ENCODE results near the gene DNAJC7. TPM values are rescaled to one million over a fixed set of nuclear protein-coding genes. Genes with fewer than 3 reads are reported as not detected.
A peak's percentile ranks its signal among the peaks of the same experiment; 100 is the strongest.

DNAJC7 gene
- total and polyA plus RNA-seq, 9 of the 15 experiments (the other 6 are each of a cell fraction or from before 2014, with no cell fraction given), result 85.8 to 262 (median 157) TPM

DNA sequence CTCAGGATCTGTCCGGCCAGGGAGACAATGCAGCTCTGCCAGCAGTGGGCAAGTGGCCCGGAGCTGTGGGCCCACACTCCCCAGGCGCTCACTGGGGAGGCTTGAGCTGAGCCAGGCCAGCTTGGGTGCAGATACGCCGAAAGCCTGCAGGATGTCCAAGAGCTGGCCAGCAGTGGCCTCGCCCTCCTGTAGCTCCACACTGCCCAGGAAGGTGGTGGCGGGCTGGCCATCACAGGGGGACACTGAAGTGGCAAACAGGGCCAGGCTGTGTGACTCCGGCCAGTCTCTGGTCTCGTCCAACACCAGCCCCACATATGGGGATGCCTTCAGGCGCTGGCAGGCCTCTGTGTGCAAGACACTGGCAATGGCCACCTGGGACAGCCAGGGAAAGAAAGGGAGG lies 23.6 kb upstream of the DNAJC7 start:
- WGBS (ENCODE audit: insufficient coverage, low coverage, missing lambda C conversion rate), result 62% methylated on average over 10 of the region's 10 CpGs
- Histone ChIP-seq H3K4me3 (no peak overlapping the region), H3K36me3 (ENCODE audit: control insufficient read depth, insufficient read depth, low read length) (no peaks in the 10 kb centered on the region), H3K9me1 (ENCODE audit: control insufficient read depth, insufficient read depth, low read length) (no peaks in the 10 kb centered on the region), H3K27ac (ENCODE audit: extremely low read depth, low read depth, low read length) (no peak overlapping the region), H3K4me1 (replicated peaks in 1 of 2; ENCODE audit: control insufficient read depth in 2 of 2, insufficient read depth in 2 of 2, low read length in 2 of 2) (peaks cover 0 to 23% of the 10 kb centered on the region in 2 experiments; a peak in 2 of 5 replicates), H3K9me3 (replicated peaks; ENCODE audit: control insufficient read depth, insufficient read depth, low read depth, low read length) (no peaks in the 10 kb centered on the region), H3K79me2 (ENCODE audit: control insufficient read depth, insufficient read depth, low read length) (no peaks in the 10 kb centered on the region), H3K4me2 (ENCODE audit: insufficient read depth, low read length) (no peak overlapping the region), H3K27me3 (ENCODE audit: control insufficient read depth in 2 of 2, insufficient read depth in 2 of 2, low read length in 2 of 2) (no peaks in the 10 kb centered on the region), H2AFZ (ENCODE audit: low read depth, low read length) (no peak overlapping the region), H3K9ac (ENCODE audit: insufficient read depth in 1 of 2, low read depth in 2 of 2, low read length in 2 of 2) (no peak overlapping the region; a peak in 1 of 4 replicates), H4K20me1 (replicated peaks; ENCODE audit: control insufficient read depth, insufficient read depth, low read length) (no peaks in the 10 kb centered on the region)
- DNase-seq (ENCODE audit: extremely low read depth in 1 of 4, low spot score in 3 of 4), result no peak
- BruUV-seq (replicated peaks), result no TSS peak
- ChIA-PET CTCF (ENCODE audit: low intra/inter-chr PET ratio) (no interaction called here), POLR2A (interaction anchor here (0.9 to 1.9 kb wide), 5 partner anchors 9 to 23 kb away, joined by 3 to 8 read pairs (median 4); partner anchors contain the start of gene DNAJC7)
- no peak for TF ChIP-seq MEF2A (IDR thresholded peaks at IDR 0.05; ENCODE audit: control insufficient read depth, low read depth, low read length)
- no peak for TF ChIP-seq EHMT2 (IDR thresholded peaks at IDR 0.05)
- no peak for TF ChIP-seq ZNF75A (CRISPR knock-in tag; IDR thresholded peaks at IDR 0.05)
- no peak for TF ChIP-seq RFX5 (IDR thresholded peaks at IDR 0.05; ENCODE audit: low read depth, low read length)
- TF ChIP-seq, protein P1, sequence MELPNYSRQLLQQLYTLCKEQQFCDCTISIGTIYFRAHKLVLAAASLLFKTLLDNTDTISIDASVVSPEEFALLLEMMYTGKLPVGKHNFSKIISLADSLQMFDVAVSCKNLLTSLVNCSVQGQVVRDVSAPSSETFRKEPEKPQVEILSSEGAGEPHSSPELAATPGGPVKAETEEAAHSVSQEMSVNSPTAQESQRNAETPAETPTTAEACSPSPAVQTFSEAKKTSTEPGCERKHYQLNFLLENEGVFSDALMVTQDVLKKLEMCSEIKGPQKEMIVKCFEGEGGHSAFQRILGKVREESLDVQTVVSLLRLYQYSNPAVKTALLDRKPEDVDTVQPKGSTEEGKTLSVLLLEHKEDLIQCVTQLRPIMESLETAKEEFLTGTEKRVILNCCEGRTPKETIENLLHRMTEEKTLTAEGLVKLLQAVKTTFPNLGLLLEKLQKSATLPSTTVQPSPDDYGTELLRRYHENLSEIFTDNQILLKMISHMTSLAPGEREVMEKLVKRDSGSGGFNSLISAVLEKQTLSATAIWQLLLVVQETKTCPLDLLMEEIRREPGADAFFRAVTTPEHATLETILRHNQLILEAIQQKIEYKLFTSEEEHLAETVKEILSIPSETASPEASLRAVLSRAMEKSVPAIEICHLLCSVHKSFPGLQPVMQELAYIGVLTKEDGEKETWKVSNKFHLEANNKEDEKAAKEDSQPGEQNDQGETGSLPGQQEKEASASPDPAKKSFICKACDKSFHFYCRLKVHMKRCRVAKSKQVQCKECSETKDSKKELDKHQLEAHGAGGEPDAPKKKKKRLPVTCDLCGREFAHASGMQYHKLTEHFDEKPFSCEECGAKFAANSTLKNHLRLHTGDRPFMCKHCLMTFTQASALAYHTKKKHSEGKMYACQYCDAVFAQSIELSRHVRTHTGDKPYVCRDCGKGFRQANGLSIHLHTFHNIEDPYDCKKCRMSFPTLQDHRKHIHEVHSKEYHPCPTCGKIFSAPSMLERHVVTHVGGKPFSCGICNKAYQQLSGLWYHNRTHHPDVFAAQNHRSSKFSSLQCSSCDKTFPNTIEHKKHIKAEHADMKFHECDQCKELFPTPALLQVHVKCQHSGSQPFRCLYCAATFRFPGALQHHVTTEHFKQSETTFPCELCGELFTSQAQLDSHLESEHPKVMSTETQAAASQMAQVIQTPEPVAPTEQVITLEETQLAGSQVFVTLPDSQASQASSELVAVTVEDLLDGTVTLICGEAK (IDR thresholded peaks at IDR 0.05), result no peak
- TF ChIP-seq, protein P1 (CRISPR knock-in tag; IDR thresholded peaks at IDR 0.05), result no peak
- in situ Hi-C loops (cut with MboI) (no loop called here), intact Hi-C loops (cut with micrococcal nuclease) (no loop called here)
- ATAC-seq, result peak; percentile 15; the same call in 1 of the 3 replicates
- no peak for FAIRE-seq
